OCI-LY3 (cell line): ENCODE data around the gene KIFBP.

Experiments used
- EZH2phosphoT487 ChIP-seq: fragments of 200-600 bp; shearing (Covaris generic); IDR thresholded peaks from 2 replicates; pipeline ENCODE4 v1.6.1; 2018; ENCODE audit warnings: antibody characterized with exemption, mixed run types, low read depth
- TF ChIP-seq, protein P1 (sequence below): fragments of 200-600, 300-600 bp; sonication (generic); IDR thresholded peaks from 2 replicates; pipeline ENCODE4 v1.5.1; 2014; ENCODE audit warnings: antibody characterized with exemption, low read length, low read depth

- TF ChIP-seq, protein P1, sequence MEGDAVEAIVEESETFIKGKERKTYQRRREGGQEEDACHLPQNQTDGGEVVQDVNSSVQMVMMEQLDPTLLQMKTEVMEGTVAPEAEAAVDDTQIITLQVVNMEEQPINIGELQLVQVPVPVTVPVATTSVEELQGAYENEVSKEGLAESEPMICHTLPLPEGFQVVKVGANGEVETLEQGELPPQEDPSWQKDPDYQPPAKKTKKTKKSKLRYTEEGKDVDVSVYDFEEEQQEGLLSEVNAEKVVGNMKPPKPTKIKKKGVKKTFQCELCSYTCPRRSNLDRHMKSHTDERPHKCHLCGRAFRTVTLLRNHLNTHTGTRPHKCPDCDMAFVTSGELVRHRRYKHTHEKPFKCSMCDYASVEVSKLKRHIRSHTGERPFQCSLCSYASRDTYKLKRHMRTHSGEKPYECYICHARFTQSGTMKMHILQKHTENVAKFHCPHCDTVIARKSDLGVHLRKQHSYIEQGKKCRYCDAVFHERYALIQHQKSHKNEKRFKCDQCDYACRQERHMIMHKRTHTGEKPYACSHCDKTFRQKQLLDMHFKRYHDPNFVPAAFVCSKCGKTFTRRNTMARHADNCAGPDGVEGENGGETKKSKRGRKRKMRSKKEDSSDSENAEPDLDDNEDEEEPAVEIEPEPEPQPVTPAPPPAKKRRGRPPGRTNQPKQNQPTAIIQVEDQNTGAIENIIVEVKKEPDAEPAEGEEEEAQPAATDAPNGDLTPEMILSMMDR = no peak
- no peak for TF ChIP-seq EZH2phosphoT487
Measured at GRCh38 chr10:69042417-69042816, 53.8 kb downstream of the KIFBP start.
